Hepatocyte (in vitro differentiated cells): ENCODE data around the gene GRM3.

Source experiments
- EZH2 ChIP-seq: fragments of 200-600 bp; sonication (generic); IDR thresholded peaks from 2 replicates; pipeline ENCODE4 v1.6.1; 2016; ENCODE audit warnings: antibody characterized with exemption, mild to moderate bottlenecking, borderline replicate concordance
- EZH2phosphoT487 ChIP-seq: fragments of 200-600 bp; sonication (generic); IDR thresholded peaks from one replicate; pipeline ENCODE4 v1.6.1; 2018; ENCODE audit warnings: antibody characterized with exemption, mild to moderate bottlenecking, low read depth, moderate library complexity; ENCODE audit not compliant: unreplicated experiment, severe bottlenecking
- TF ChIP-seq, protein P1 (sequence below): fragments of 200-600 bp; sonication (generic); IDR thresholded peaks from 2 replicates; pipeline ENCODE4 v1.5.1; 2016; ENCODE audit warnings: antibody characterized with exemption, mild to moderate bottlenecking; ENCODE audit not compliant: poor library complexity

DNA sequence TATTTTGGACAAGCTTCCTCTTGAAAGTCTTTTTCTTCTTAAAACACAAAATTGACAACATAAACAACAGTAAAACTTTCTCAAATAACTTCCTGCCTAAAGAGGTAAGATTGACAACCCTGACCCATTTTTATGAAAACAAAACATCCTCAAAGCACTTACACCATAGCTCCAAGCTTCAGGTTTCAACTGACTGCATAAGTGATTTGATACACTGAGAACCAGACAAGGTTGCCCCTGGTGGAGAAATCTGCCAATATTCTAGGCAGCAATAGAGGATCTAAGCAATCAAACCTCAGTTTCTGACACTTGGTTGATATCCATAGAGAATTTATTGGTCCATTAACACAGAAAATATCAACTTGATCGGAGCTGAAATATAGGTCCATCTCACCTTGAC, 267.9 kb downstream of the GRM3 start:
- TF ChIP-seq, protein P1, sequence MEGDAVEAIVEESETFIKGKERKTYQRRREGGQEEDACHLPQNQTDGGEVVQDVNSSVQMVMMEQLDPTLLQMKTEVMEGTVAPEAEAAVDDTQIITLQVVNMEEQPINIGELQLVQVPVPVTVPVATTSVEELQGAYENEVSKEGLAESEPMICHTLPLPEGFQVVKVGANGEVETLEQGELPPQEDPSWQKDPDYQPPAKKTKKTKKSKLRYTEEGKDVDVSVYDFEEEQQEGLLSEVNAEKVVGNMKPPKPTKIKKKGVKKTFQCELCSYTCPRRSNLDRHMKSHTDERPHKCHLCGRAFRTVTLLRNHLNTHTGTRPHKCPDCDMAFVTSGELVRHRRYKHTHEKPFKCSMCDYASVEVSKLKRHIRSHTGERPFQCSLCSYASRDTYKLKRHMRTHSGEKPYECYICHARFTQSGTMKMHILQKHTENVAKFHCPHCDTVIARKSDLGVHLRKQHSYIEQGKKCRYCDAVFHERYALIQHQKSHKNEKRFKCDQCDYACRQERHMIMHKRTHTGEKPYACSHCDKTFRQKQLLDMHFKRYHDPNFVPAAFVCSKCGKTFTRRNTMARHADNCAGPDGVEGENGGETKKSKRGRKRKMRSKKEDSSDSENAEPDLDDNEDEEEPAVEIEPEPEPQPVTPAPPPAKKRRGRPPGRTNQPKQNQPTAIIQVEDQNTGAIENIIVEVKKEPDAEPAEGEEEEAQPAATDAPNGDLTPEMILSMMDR: peak; percentile 8
- TF ChIP-seq EZH2: no peak
- no peak for TF ChIP-seq EZH2phosphoT487
